ENCODE measurements around the gene GNB1L. TPM values are rescaled to one million over a fixed set of nuclear protein-coding genes. Genes with fewer than 3 reads are reported as not detected.

Gene GNB1L
- total and polyA plus RNA-seq, 10 of the 15 experiments (the other 5 are each of a cell fraction or from before 2014, with no cell fraction given), result 0.21 to 19.4 (median 6.8) TPM

DNA sequence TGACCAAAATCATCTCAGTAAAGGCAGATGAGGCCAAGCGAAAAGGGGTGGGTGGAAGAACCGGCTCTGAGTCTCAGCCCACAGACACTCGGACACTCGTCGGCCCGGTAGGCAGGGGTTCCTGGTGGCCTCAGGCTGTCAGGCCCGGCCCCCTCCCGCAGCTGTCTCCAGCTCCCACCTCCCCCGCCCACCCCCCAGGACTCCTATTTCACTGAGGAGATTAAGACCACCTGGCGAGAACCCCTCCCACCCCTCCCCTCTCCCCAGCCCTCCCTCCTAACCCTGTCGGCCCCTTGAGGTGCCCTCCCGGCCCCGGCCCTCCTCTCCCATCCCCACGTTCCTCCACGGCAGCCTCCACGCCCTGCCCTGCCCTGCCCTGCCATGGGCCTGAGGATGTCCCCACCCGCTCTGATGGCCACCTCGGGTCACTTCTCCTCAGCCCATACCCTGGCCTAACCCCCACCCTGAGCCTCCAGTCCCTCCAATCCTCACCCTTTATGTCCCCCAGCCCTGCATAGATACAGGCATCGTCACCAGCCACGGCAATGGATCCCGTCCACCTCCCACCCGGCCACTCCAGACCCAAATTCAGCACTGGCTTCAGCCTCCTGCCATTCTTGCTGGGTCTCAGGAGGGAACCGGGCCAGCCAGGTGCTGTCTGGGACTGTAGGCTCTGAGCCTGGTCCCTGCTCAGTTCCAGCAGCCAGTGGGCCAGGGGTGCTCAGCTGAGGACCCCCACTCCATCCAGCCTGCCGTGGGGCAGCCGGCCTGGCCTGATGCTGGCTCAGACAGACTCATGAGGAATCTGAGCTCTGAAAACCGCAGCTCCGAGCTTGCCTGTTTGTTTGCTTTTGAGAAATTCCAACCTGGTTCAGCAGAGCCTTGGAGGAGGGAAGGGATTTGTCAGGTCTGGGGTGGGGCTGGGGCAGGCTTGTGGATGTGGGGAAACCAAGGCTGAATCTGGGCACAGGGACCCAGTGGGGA, 103.9 kb downstream of the GNB1L start:
- TF ChIP-seq CUX1 (IDR thresholded peaks at IDR 0.05; ENCODE audit: insufficient replicate concordance, low read depth, low read length) (no peak), POLR2AphosphoS5 (IDR thresholded peaks at IDR 0.05; ENCODE audit: low read length) (no peak), BCL3 (IDR thresholded peaks at IDR 0.05; ENCODE audit: borderline replicate concordance, insufficient read depth, low read depth, low read length, poor library complexity, severe bottlenecking) (no peak), POLR2A (IDR thresholded peaks at IDR 0.05; ENCODE audit: low read depth, low read length) (no peak), CBX5 (IDR thresholded peaks at IDR 0.05; ENCODE audit: low read depth) (no peak), FOS (IDR thresholded peaks at IDR 0.05; ENCODE audit: borderline replicate concordance, extremely low read depth, insufficient read length) (no peak), SMARCA5 (IDR thresholded peaks at IDR 0.05) (no peak), IKZF1 (conservative IDR thresholded peaks at IDR 0.05) (no peak), RBBP5 (conservative IDR thresholded peaks at IDR 0.05) (no peak), KLF5 (IDR thresholded peaks at IDR 0.05; ENCODE audit: partially characterized antibody) (no peak), ZNF274 (IDR thresholded peaks at IDR 0.05; ENCODE audit: insufficient read depth, insufficient read length) (no peak), SIN3A (IDR thresholded peaks at IDR 0.05; ENCODE audit: low read depth, low read length) (no peak)
- TF ChIP-seq, protein P1, sequence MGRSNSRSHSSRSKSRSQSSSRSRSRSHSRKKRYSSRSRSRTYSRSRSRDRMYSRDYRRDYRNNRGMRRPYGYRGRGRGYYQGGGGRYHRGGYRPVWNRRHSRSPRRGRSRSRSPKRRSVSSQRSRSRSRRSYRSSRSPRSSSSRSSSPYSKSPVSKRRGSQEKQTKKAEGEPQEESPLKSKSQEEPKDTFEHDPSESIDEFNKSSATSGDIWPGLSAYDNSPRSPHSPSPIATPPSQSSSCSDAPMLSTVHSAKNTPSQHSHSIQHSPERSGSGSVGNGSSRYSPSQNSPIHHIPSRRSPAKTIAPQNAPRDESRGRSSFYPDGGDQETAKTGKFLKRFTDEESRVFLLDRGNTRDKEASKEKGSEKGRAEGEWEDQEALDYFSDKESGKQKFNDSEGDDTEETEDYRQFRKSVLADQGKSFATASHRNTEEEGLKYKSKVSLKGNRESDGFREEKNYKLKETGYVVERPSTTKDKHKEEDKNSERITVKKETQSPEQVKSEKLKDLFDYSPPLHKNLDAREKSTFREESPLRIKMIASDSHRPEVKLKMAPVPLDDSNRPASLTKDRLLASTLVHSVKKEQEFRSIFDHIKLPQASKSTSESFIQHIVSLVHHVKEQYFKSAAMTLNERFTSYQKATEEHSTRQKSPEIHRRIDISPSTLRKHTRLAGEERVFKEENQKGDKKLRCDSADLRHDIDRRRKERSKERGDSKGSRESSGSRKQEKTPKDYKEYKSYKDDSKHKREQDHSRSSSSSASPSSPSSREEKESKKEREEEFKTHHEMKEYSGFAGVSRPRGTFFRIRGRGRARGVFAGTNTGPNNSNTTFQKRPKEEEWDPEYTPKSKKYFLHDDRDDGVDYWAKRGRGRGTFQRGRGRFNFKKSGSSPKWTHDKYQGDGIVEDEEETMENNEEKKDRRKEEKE (IDR thresholded peaks at IDR 0.05), result no peak
- 24% methylated on average over 15 of the region's 27 CpGs for WGBS (ENCODE audit: insufficient coverage, insufficient replicate concordance, low lambda C conversion rate, missing lambda C conversion rate)
- BruUV-seq (replicated peaks), result no TSS peak
- FAIRE-seq, result no peak
- no peaks in the 10 kb centered on the region for H3K36me3 ChIP-seq (ENCODE audit: control insufficient read depth in 2 of 2, insufficient read depth in 2 of 2, low read length in 1 of 2)
- H4K20me1 ChIP-seq (ENCODE audit: control insufficient read depth, insufficient read depth), result peaks cover 4% of the 10 kb centered on the region; the same call in 1 of the 2 replicates
- CTCF ChIA-PET, result interaction anchor here (1.5 kb wide), 1 partner anchor 10 kb away, joined by 3 read pairs; no protein-coding TSS in a partner anchor
- in situ Hi-C loops (cut with MboI), result no loop called here
- POLR2A ChIA-PET, result no interaction called here
- RAD21 ChIA-PET (ENCODE audit: unreplicated experiment), result no interaction called here
- no peaks in the 10 kb centered on the region for H3K79me2 ChIP-seq (ENCODE audit: control insufficient read depth, insufficient read depth, low read length)
- H3K4me1 ChIP-seq (ENCODE audit: control insufficient read depth, insufficient read depth, low read length), result no peaks in the 10 kb centered on the region
- ATAC-seq, result no peak
- H3K27ac ChIP-seq (ENCODE audit: control insufficient read depth, insufficient read depth), result no peak overlapping the region
- H3K4me2 ChIP-seq (ENCODE audit: control insufficient read depth, insufficient read depth), result no peak overlapping the region
- H3K9me3 ChIP-seq (replicated peaks; ENCODE audit: control insufficient read depth, insufficient read depth, low read length), result no peaks in the 10 kb centered on the region
- SMC1A ChIA-PET (ENCODE audit: uncharacterized antibody, unreplicated experiment), result no interaction called here
- H3K4me3 ChIP-seq, result no peak overlapping the region
- no peak overlapping the region for H2AFZ ChIP-seq (ENCODE audit: control insufficient read depth, low read depth, low read length)
- H3K27me3 ChIP-seq (replicated peaks in 1 of 2; ENCODE audit: control insufficient read depth in 2 of 2, insufficient read depth in 2 of 2, low read length in 1 of 2), result peaks cover 10 to 18% of the 10 kb centered on the region in 2 experiments
- intact Hi-C loops (cut with micrococcal nuclease; ENCODE audit: unreplicated experiment), result no loop called here
- DNase-seq (ENCODE audit: low read depth, low spot score), result no peak
- no peak overlapping the region for H3K9ac ChIP-seq (ENCODE audit: control insufficient read depth, insufficient read depth, low read length)

Data from GM12878 (cell line).